ENCODE data around the gene BRD7. TPM values are rescaled to one million over a fixed set of nuclear protein-coding genes. Genes with fewer than 3 reads are reported as not detected.

The BRD7 gene
- total and polyA plus RNA-seq, 2 of the 4 experiments (the other 2 are of a cell fraction) = 24.8 to 29.9 TPM

DNA sequence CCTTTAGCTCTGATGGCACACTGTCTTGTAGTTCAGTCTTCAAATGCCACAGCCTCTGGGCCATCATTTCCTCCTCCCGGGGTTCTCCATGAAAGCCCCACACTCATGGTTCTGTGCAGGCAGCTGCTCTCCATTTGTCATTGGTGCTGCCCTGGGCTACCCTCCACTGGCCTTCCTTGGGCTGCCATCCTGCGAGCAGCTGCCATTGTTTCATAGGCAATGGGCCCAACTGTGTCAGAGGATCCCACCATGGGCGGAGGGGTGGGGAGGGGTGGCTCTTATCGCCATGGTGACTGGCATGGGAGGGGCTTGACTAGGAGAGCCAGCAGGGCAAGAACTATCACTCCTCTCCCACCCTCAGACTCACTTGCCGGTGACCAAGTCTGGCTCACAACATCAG lies 38.6 kb upstream of the BRD7 start:
- dilution Hi-C loops (cut with HindIII; ENCODE audit: low sequenced_read_pairs, unreplicated experiment) = no loop called here
- in situ Hi-C loops (cut with MboI; ENCODE audit: low sequenced_read_pairs) = no loop called here
- CTCF ChIA-PET = no interaction called here
- POLR2A ChIA-PET (ENCODE audit: unreplicated experiment) = no interaction called here
- H3K9me3 ChIP-seq (ENCODE audit: control insufficient read depth, insufficient read depth, low read length) = no peaks in the 10 kb centered on the region
- H3K9ac ChIP-seq (ENCODE audit: low read depth, low read length) = no peak overlapping the region
- no peak overlapping the region for H2BK20ac ChIP-seq (ENCODE audit: low read depth, low read length)
- TF ChIP-seq RFX5 (IDR thresholded peaks at IDR 0.05; ENCODE audit: low read depth, low read length) (no peak), CEBPB (IDR thresholded peaks at IDR 0.05; ENCODE audit: low read depth, low read length) (no peak), CTCF (conservative IDR thresholded peaks at IDR 0.05; ENCODE audit: low read depth, low read length) (no peak), USF2 (IDR thresholded peaks at IDR 0.05; ENCODE audit: low read depth, low read length) (no peak), MAZ (IDR thresholded peaks at IDR 0.05; ENCODE audit: borderline replicate concordance, low read depth, low read length) (no peak), MAFK (IDR thresholded peaks at IDR 0.05; ENCODE audit: low read depth, low read length) (no peak), BHLHE40 (IDR thresholded peaks at IDR 0.05; ENCODE audit: low read depth, low read length) (no peak), MXI1 (IDR thresholded peaks at IDR 0.05; ENCODE audit: borderline replicate concordance, low read depth, low read length) (no peak), RAD21 (IDR thresholded peaks at IDR 0.05; ENCODE audit: low read length) (no peak), NFE2L2 (IDR thresholded peaks at IDR 0.05; ENCODE audit: low read depth, low read length) (no peak), FOS (IDR thresholded peaks at IDR 0.05; ENCODE audit: low read depth, low read length) (no peak), SMC3 (IDR thresholded peaks at IDR 0.05; ENCODE audit: low read depth, low read length) (no peak), RCOR1 (IDR thresholded peaks at IDR 0.05; ENCODE audit: insufficient replicate concordance, low read length) (no peak), POLR2A (IDR thresholded peaks at IDR 0.05; ENCODE audit: low read depth, low read length) (no peak), CHD1 (IDR thresholded peaks at IDR 0.05; ENCODE audit: low read depth, low read length) (no peak)
- TF ChIP-seq, protein P1, sequence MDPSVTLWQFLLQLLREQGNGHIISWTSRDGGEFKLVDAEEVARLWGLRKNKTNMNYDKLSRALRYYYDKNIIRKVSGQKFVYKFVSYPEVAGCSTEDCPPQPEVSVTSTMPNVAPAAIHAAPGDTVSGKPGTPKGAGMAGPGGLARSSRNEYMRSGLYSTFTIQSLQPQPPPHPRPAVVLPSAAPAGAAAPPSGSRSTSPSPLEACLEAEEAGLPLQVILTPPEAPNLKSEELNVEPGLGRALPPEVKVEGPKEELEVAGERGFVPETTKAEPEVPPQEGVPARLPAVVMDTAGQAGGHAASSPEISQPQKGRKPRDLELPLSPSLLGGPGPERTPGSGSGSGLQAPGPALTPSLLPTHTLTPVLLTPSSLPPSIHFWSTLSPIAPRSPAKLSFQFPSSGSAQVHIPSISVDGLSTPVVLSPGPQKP (IDR thresholded peaks at IDR 0.05; ENCODE audit: borderline replicate concordance, low read depth, low read length) = no peak
- no peak overlapping the region for H2BK120ac ChIP-seq (ENCODE audit: low read depth, low read length)
- H4K20me1 ChIP-seq (ENCODE audit: insufficient read depth, low read length) = no peaks in the 10 kb centered on the region
- no peak overlapping the region for H4K5ac ChIP-seq (ENCODE audit: low read depth, low read length)
- H2AK9ac ChIP-seq (replicated peaks; ENCODE audit: low read depth, low read length, poor library complexity) = no peak overlapping the region
- H3K4ac ChIP-seq (ENCODE audit: low read depth, low read length) = no peak overlapping the region
- H3K27ac ChIP-seq (ENCODE audit: insufficient read depth, low read length) = no peak overlapping the region
- H3K27me3 ChIP-seq (ENCODE audit: control insufficient read depth, insufficient read depth, low read length) = no peaks in the 10 kb centered on the region; the same call in 1 of the 2 replicates
- no peak overlapping the region for H2AFZ ChIP-seq (replicated peaks; ENCODE audit: low read length, poor library complexity)
- no peak overlapping the region for H2BK5ac ChIP-seq (ENCODE audit: low read depth, low read length, poor library complexity, severe bottlenecking)
- intact Hi-C loops (cut with micrococcal nuclease) = no loop called here
- H3K18ac ChIP-seq (ENCODE audit: low read depth, low read length) = no peak overlapping the region
- H4K91ac ChIP-seq (ENCODE audit: insufficient read depth, low read depth, low read length) = no peak overlapping the region
- H3K14ac ChIP-seq (replicated peaks; ENCODE audit: low read depth, low read length) = no peak overlapping the region
- no peaks in the 10 kb centered on the region for H3K36me3 ChIP-seq (ENCODE audit: control insufficient read depth, insufficient read depth, low read length)
- no peak overlapping the region for H4K8ac ChIP-seq (ENCODE audit: low read depth in 2 of 2, low read length in 2 of 2)
- DNase-seq (no peak), ATAC-seq (ENCODE audit: low read depth) (no peak)
- no peak overlapping the region for H2BK15ac ChIP-seq (ENCODE audit: low read depth, low read length)
- H3K23ac ChIP-seq (ENCODE audit: low read depth, low read length) = no peak overlapping the region
- no peaks in the 10 kb centered on the region for H3K4me1 ChIP-seq (ENCODE audit: control insufficient read depth, insufficient read depth, low read length)
- BruUV-seq (replicated peaks) = no TSS peak
- WGBS, 2 experiments (ENCODE audit: extremely low coverage in 2 of 2, insufficient read length in 1 of 2) = no CpG with 5 or more reads among the region's 5 CpGs
- H3K9me1 ChIP-seq (ENCODE audit: insufficient read depth, low read length) = no peaks in the 10 kb centered on the region
- no peak overlapping the region for H3K4me3 ChIP-seq (ENCODE audit: insufficient read depth, low read depth, low read length)
- no peak overlapping the region for H3K56ac ChIP-seq (ENCODE audit: extremely low read depth, insufficient read depth, low read length)
- H3K4me2 ChIP-seq (ENCODE audit: low read depth, low read length) = no peak overlapping the region
- H2AK5ac ChIP-seq (ENCODE audit: low read depth, low read length) = no peak overlapping the region
- no peaks in the 10 kb centered on the region for H3K79me1 ChIP-seq (ENCODE audit: low read depth in 1 of 2, low read length in 2 of 2)

Data from IMR-90 (cell line).